ENCODE measurements around the gene ITGA5. TPM values are rescaled to one million over a fixed set of nuclear protein-coding genes. Genes with fewer than 3 reads are reported as not detected.

The ITGA5 gene
- total RNA-seq, 1 donor from 2014 or later, result 55.3 TPM

GRCh38 chr12:54395545-54395944, 23.5 kb downstream of the ITGA5 start:
- intact Hi-C loops (cut with micrococcal nuclease), result no loop called here
- Histone ChIP-seq H3K4me3 (no peak overlapping the region), H3K27ac (replicated peaks) (no peak overlapping the region), H3K9me3 (replicated peaks) (no peaks in the 10 kb centered on the region), H3K36me3 (peaks cover 64% of the 10 kb centered on the region), H3K4me1 (peaks cover 27% of the 10 kb centered on the region), H3K27me3 (ENCODE audit: low read depth) (no peaks in the 10 kb centered on the region)
- no peak for TF ChIP-seq CTCF (IDR thresholded peaks at IDR 0.05; ENCODE audit: borderline replicate concordance)
- DNase-seq, result no peak

- intact Hi-C loops (cut with micrococcal nuclease), result no loop called here
- H3K36me3 ChIP-seq, result peaks cover 59% of the 10 kb centered on the region
- no peak for TF ChIP-seq CTCF (IDR thresholded peaks at IDR 0.05; ENCODE audit: borderline replicate concordance)
- no peak overlapping the region for H3K4me3 ChIP-seq
- H3K4me1 ChIP-seq, result peaks cover 27% of the 10 kb centered on the region
- H3K27me3 ChIP-seq (ENCODE audit: low read depth), result no peaks in the 10 kb centered on the region
- no peak for DNase-seq
- H3K9me3 ChIP-seq (replicated peaks), result no peaks in the 10 kb centered on the region
- no peak overlapping the region for H3K27ac ChIP-seq (replicated peaks)
These were observed 24.1 kb downstream of the ITGA5 start for GRCh38 chr12:54394986-54395385.

GRCh38 chr12:54394281-54394719, 24.8 kb downstream of the ITGA5 start:
- intact Hi-C loops (cut with micrococcal nuclease), result no loop called here
- H3K27me3 ChIP-seq (ENCODE audit: low read depth), result no peaks in the 10 kb centered on the region
- H3K36me3 ChIP-seq, result peaks cover 52% of the 10 kb centered on the region
- H3K27ac ChIP-seq (replicated peaks), result no peak overlapping the region
- H3K9me3 ChIP-seq (replicated peaks), result no peaks in the 10 kb centered on the region
- H3K4me3 ChIP-seq, result no peak overlapping the region
- H3K4me1 ChIP-seq, result peaks cover 27% of the 10 kb centered on the region
- DNase-seq, result no peak
- peak; percentile 81 for TF ChIP-seq CTCF (IDR thresholded peaks at IDR 0.05; ENCODE audit: borderline replicate concordance)

GRCh38 chr12:54393743-54394142, 25.3 kb downstream of the ITGA5 start:
- no peak for DNase-seq
- Histone ChIP-seq H3K4me1 (peaks cover 23% of the 10 kb centered on the region), H3K4me3 (no peak overlapping the region), H3K9me3 (replicated peaks) (no peaks in the 10 kb centered on the region), H3K27ac (replicated peaks) (no peak overlapping the region), H3K36me3 (peaks cover 46% of the 10 kb centered on the region), H3K27me3 (ENCODE audit: low read depth) (no peaks in the 10 kb centered on the region)
- TF ChIP-seq CTCF (IDR thresholded peaks at IDR 0.05; ENCODE audit: borderline replicate concordance), result no peak
- intact Hi-C loops (cut with micrococcal nuclease), result no loop called here

GRCh38 chr12:54393207-54393609, 25.9 kb downstream of the ITGA5 start:
- Histone ChIP-seq H3K9me3 (replicated peaks) (no peaks in the 10 kb centered on the region), H3K4me3 (no peak overlapping the region), H3K36me3 (peaks cover 41% of the 10 kb centered on the region), H3K4me1 (peaks cover 23% of the 10 kb centered on the region), H3K27ac (replicated peaks) (no peak overlapping the region), H3K27me3 (ENCODE audit: low read depth) (no peaks in the 10 kb centered on the region)
- DNase-seq, result no peak
- intact Hi-C loops (cut with micrococcal nuclease), result no loop called here
- TF ChIP-seq CTCF (IDR thresholded peaks at IDR 0.05; ENCODE audit: borderline replicate concordance), result no peak

Measured in left ventricle myocardium inferior (tissue), 1 donor.